Dendritic cell treated with granulocyte-macrophage colony-stimulating factor and Interleukin-4, amounts not matched to agents 40 ng/mL and 50 ng/mL, for 4 days (primary cell): ENCODE data around the gene MAN1A1.

ENCODE experiments used
- H3K27ac Mint-ChIP-seq: one replicate; pipeline ENCODE4 v1.8.0; 2022; ENCODE audit warnings: mild to moderate bottlenecking, mixed read lengths
- H3K27me3 Mint-ChIP-seq: one replicate; pipeline ENCODE4 v1.8.0; 2022; ENCODE audit warnings: mild to moderate bottlenecking, mixed read lengths
- H3K36me3 Mint-ChIP-seq: one replicate; pipeline ENCODE4 v1.8.0; 2022; ENCODE audit warnings: low read depth, mixed read lengths
- H3K4me1 Mint-ChIP-seq: one replicate; pipeline ENCODE4 v1.8.0; 2022; ENCODE audit warnings: low read depth, mixed read lengths
- H3K4me3 Mint-ChIP-seq: one replicate; pipeline ENCODE4 v1.8.0; 2022; ENCODE audit warnings: mild to moderate bottlenecking, moderate library complexity, mixed read lengths
- H3K9me3 Mint-ChIP-seq: one replicate; pipeline ENCODE4 v1.8.0; 2022; ENCODE audit warnings: mixed read lengths
- intact Hi-C: fragments of 100-400 bp; cut with micrococcal nuclease; formaldehyde crosslinking; loops from one replicate; pipeline ENCODE4 v1.15.0; 2022

Gene MAN1A1

DNA sequence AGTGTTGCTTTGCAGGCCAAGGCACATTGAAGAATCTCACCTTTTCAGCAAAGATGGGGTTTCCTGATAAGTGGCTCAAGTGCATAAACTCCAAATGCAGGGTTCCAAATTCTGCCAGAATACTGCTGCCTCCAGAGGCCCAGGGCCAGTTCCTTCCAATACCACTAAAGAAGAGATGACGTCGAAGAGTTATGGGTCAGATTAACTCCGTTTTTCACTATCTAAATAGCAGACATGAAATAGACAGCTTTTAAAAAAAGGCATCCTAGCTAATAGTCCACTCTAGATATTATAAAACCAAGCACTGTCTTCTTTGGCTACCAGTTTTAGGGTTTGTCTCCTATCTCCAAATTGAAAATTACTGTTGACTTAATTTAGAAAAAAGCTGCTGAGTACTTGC lies 144.8 kb downstream of the MAN1A1 start:
- peaks cover 35% of the 10 kb centered on the region for H3K36me3 Mint-ChIP-seq
- no peaks in the 10 kb centered on the region for H3K27me3 Mint-ChIP-seq

DNA sequence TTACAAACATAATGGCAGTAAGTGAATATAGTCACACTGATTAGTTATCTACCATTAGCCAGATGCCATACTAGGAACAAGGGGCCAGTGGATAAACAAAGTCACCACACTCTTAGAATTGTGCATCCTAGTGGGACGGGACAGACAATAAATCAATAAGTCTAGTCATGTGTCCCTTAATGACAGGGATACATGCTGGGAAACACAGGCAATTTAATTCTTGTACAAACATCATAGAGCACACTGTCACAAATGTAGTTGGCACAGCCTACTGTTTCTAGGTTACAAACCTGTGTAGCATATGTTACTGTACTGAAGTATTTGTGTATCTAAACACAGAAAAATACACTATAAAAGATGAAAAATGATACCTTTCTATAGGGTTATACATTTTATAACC lies 148.1 kb downstream of the MAN1A1 start:
- Mint-ChIP-seq H3K4me1 (peaks cover 9% of the 10 kb centered on the region), H3K9me3 (no peaks in the 10 kb centered on the region), H3K27ac (no peak overlapping the region), H3K36me3 (peaks cover 47% of the 10 kb centered on the region), H3K4me3 (no peak overlapping the region), H3K27me3 (no peaks in the 10 kb centered on the region)
- intact Hi-C loops = no loop called here

More for the DNA sequence above, 144.8 kb downstream of the MAN1A1 start:
- intact Hi-C loops = no loop called here
- Mint-ChIP-seq H3K4me1 (peaks cover 17% of the 10 kb centered on the region), H3K9me3 (no peaks in the 10 kb centered on the region), H3K27ac (no peak overlapping the region), H3K4me3 (no peak overlapping the region)

DNA sequence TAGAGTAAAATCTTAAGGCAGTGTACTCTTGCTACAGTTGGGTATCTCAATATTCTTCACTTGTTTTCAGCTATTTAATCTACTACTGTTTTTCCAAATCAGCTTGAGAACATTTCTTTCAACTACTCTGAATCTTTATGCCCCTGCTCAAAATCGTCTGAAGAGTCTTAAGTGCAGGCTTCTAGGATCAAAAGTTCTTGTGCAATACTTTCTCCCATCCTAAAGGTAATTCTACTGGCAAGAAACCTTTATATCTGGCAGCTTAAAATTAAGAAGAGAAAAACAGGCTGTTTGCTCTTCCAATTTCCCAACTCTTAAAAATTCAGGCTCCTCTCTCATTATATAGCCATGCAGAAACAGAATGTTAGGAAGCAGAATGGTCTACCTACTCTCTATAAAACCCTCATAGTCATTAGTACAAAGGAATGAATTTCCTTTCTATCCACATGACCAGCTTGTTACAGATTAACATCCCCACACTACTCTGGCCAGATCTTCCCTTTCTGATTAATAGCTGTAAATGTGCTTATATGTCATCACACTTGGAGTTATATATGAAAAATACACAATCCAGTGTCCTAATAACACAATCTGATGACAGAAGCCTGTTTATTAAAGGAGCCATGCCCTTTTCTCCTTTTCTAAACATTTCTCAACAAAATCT lies 148.9 kb downstream of the MAN1A1 start:
- Mint-ChIP-seq H3K4me3 (no peak overlapping the region), H3K4me1 (peaks cover under 1% of the 10 kb centered on the region), H3K9me3 (no peaks in the 10 kb centered on the region), H3K27me3 (no peaks in the 10 kb centered on the region), H3K27ac (no peak overlapping the region), H3K36me3 (peaks cover 55% of the 10 kb centered on the region)
- intact Hi-C loops = no loop called here

DNA sequence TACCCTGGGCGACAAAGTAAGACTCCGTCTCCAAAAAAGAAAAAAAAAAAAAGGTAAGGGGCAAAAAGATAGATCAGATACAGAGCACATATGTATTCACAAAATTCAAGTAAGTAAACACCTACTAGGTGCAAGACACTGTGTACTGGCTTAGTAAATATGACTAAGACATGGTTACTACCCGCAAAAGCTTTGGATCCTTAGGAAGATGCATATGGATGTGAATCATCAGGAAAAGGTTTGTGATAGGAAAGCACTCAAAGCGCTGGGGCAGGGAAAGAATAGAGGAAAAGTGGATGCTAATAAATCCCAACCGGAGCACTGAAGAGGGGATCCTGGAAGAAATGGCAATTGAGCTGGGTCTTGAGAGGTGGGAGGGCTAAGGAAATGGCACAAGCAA lies 152.3 kb downstream of the MAN1A1 start:
- H3K4me3 Mint-ChIP-seq = no peak overlapping the region
- no peaks in the 10 kb centered on the region for H3K27me3 Mint-ChIP-seq
- intact Hi-C loops = no loop called here
- no peaks in the 10 kb centered on the region for H3K4me1 Mint-ChIP-seq
- H3K9me3 Mint-ChIP-seq = no peaks in the 10 kb centered on the region
- no peak overlapping the region for H3K27ac Mint-ChIP-seq
- peaks cover 43% of the 10 kb centered on the region for H3K36me3 Mint-ChIP-seq

DNA sequence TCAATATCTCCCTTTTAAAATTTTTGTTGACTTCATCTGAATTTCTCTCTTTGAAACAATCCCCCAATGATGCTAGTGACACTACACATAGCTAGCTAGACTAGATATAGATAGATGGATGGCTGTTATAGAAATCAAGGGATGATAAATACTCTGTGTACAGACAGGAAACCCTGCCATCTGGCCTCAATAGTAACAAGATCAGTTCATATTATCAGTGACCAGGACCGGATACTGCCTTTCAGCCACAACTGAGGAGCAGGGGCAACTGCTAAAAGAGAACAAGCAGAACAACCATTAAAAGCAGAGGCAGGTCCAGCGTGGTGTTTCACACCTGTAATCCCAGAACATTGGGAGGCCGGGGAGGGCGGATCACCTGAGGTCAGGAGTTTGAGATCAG lies 152.8 kb downstream of the MAN1A1 start:
- H3K27ac Mint-ChIP-seq = no peak overlapping the region
- no peak overlapping the region for H3K4me3 Mint-ChIP-seq
- no peaks in the 10 kb centered on the region for H3K4me1 Mint-ChIP-seq
- H3K36me3 Mint-ChIP-seq = peaks cover 43% of the 10 kb centered on the region
- intact Hi-C loops = no loop called here
- H3K27me3 Mint-ChIP-seq = no peaks in the 10 kb centered on the region
- no peaks in the 10 kb centered on the region for H3K9me3 Mint-ChIP-seq

DNA sequence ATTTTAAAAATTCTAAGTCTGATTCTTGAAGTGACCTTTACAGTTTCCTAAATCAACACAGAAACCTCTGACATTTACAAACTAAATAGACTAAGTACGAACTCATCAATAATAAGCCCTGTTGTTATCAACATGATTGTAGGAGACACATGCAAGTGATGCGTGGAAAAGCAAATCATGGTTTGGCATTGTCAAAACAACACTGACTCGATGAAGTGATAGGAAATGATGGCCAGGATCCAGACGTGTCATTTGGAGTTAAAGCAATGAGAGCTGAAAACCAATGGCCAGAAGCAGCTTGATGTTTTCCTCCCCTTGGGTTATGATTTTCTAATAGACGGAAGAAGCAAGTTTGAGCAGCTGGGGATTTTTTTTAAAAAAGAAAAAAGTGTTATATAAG lies 153.7 kb downstream of the MAN1A1 start:
- Mint-ChIP-seq H3K27me3 (no peaks in the 10 kb centered on the region), H3K36me3 (peaks cover 37% of the 10 kb centered on the region), H3K4me1 (no peaks in the 10 kb centered on the region), H3K27ac (no peak overlapping the region), H3K4me3 (no peak overlapping the region), H3K9me3 (no peaks in the 10 kb centered on the region)
- intact Hi-C loops = no loop called here

DNA sequence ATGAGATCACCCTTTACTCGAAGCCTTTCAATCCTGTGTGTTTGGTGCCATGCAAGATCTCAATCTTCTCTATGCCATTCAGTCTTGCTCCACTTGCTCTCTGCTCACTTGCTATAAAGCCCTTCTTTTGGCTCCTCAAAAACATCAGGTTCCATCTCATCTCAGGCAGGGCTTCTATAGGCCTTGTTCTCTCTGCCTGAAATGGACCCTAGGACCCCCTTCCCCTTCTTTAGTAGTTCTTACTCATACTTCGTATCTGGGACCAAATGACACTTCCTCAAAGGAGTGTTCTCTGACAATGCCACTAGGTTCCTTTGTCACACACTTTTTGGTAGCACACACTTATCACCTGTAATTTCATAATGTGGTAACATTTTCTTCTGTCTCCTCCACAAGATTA lies 154.4 kb downstream of the MAN1A1 start:
- Mint-ChIP-seq H3K9me3 (no peaks in the 10 kb centered on the region), H3K27me3 (no peaks in the 10 kb centered on the region), H3K4me3 (no peak overlapping the region), H3K4me1 (no peaks in the 10 kb centered on the region), H3K27ac (no peak overlapping the region), H3K36me3 (peaks cover 36% of the 10 kb centered on the region)
- intact Hi-C loops = no loop called here

DNA sequence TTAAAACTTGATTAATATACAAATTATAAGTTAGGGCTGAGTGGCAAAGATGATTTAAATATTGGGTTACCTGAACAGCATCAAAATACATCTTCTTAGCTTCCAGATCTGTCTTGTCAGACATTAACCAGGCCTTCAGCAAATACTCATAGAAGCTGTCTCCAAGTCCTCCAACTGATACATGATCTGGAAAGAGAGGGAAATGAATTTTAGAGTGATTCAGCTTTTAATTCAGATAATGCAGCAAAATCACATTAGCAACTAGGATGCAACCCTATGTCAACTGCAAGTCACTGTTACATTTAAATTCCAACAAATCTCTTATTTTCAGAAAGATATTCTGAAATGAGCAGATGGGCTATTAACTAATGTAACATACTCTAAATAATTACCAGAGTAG lies 155.9 kb downstream of the MAN1A1 start:
- intact Hi-C loops = no loop called here
- Mint-ChIP-seq H3K36me3 (peaks cover 48% of the 10 kb centered on the region), H3K27me3 (no peaks in the 10 kb centered on the region), H3K27ac (no peak overlapping the region), H3K9me3 (no peaks in the 10 kb centered on the region), H3K4me1 (no peaks in the 10 kb centered on the region), H3K4me3 (no peak overlapping the region)

DNA sequence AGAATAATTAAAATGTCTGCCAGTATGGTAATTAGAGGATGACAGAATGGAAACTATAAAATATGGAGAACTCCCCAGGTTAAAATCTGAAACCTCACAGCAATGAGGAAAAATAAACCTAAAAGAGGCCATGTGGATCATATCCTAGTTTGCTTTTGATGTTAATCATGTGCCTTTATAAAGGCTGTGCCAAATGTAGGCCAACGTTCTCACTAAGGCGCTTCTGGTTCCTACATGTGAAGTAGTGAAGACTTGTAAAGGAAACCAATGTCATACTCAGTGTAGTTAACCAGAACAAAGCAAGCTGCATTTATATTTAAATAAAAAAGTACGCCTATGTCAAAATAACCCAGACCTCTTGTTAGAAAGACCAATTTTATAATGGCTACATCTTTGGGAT lies 157.4 kb downstream of the MAN1A1 start:
- Mint-ChIP-seq H3K36me3 (peaks cover 49% of the 10 kb centered on the region), H3K27ac (no peak overlapping the region), H3K9me3 (no peaks in the 10 kb centered on the region), H3K4me3 (no peak overlapping the region), H3K27me3 (no peaks in the 10 kb centered on the region), H3K4me1 (no peaks in the 10 kb centered on the region)
- intact Hi-C loops = no loop called here

DNA sequence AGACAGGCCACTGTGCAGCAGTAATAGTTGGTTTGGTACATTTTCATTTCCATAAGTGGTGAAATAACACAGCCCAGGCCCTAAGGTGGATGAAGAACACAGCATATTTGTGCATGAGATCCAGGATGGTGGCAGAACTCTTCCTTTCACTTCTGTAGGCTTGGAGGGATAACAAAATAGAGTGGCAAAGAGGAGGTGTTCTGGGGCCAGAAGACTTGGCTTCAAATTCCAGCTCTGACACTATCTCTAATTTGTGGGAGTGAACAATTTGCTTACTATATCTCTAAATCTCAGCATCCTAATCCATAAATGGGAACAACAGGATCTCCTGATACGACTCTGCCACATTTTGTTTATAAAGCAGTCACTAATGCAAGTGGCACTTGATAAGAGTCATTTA lies 159.4 kb downstream of the MAN1A1 start:
- Mint-ChIP-seq H3K4me1 (no peaks in the 10 kb centered on the region), H3K27me3 (no peaks in the 10 kb centered on the region), H3K27ac (no peak overlapping the region), H3K36me3 (peaks cover 49% of the 10 kb centered on the region), H3K4me3 (no peak overlapping the region), H3K9me3 (no peaks in the 10 kb centered on the region)
- intact Hi-C loops = no loop called here

DNA sequence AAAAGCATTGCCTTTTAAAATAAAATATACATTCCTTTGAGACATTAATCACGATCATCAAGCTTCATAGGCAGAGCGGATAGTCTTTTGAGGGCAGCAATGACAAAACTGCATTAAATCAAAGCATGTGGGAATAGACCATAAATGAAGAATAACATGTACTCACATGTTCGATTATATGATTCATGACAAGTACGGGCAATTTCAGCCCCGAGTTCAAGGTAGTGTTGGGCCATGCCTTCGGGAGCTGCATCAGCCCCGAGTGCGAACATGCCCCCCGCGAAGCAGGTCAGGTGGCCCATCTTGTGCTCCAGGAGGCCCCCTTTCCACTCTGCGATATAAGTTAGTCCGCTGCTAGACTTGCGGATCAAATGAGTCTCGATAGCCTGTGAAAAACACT lies 160.1 kb downstream of the MAN1A1 start:
- no peak overlapping the region for H3K4me3 Mint-ChIP-seq

DNA sequence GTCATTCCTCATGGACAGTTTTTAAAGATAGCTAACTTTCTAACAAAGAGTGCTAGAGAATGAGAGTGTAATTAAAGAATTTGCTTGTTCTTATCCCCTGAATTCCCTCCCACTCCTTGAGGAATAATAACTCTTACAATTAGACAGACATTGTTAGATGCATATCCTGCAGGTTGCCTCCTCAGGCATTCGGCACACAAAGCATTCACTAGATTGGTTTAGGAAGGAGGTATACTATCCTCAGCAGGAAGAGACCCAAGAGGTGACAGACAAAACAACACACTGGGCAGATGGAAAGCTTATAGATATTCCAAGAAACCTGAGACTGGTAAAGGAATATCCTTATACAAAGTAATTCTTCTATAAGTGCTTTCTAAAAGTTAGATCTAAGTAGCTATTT lies 162.0 kb downstream of the MAN1A1 start:
- H3K4me1 Mint-ChIP-seq = no peaks in the 10 kb centered on the region
- H3K27me3 Mint-ChIP-seq = no peaks in the 10 kb centered on the region
- intact Hi-C loops = no loop called here
- no peak overlapping the region for H3K27ac Mint-ChIP-seq
- H3K4me3 Mint-ChIP-seq = no peak overlapping the region
- no peaks in the 10 kb centered on the region for H3K9me3 Mint-ChIP-seq
- H3K36me3 Mint-ChIP-seq = peaks cover 60% of the 10 kb centered on the region

More for the DNA sequence above, 160.1 kb downstream of the MAN1A1 start:
- Mint-ChIP-seq H3K36me3 (peaks cover 53% of the 10 kb centered on the region), H3K27ac (no peak overlapping the region), H3K9me3 (no peaks in the 10 kb centered on the region), H3K27me3 (no peaks in the 10 kb centered on the region), H3K4me1 (no peaks in the 10 kb centered on the region)
- intact Hi-C loops = no loop called here

DNA sequence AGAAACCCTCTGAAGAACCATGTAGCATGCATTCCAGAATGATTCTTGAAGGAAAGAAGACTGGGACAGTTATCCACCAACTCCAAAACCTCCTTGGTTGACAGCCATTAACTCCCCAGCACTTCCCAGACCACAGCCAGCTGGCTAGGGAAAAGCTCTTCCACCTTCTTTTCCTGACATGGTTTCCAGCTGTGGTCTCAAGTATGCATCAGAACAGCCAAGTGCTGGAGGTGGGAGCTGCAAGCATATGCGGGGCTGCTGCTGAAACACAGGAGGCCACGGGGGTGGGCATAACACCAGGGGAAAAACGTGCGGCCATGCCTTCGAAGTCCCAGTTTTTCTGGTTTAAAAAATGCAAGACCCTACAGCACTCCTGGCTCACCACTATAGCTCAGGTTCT lies 163.1 kb downstream of the MAN1A1 start:
- intact Hi-C loops = no loop called here
- Mint-ChIP-seq H3K27ac (no peak overlapping the region), H3K27me3 (no peaks in the 10 kb centered on the region), H3K36me3 (peaks cover 71% of the 10 kb centered on the region), H3K9me3 (no peaks in the 10 kb centered on the region), H3K4me1 (no peaks in the 10 kb centered on the region), H3K4me3 (no peak overlapping the region)

DNA sequence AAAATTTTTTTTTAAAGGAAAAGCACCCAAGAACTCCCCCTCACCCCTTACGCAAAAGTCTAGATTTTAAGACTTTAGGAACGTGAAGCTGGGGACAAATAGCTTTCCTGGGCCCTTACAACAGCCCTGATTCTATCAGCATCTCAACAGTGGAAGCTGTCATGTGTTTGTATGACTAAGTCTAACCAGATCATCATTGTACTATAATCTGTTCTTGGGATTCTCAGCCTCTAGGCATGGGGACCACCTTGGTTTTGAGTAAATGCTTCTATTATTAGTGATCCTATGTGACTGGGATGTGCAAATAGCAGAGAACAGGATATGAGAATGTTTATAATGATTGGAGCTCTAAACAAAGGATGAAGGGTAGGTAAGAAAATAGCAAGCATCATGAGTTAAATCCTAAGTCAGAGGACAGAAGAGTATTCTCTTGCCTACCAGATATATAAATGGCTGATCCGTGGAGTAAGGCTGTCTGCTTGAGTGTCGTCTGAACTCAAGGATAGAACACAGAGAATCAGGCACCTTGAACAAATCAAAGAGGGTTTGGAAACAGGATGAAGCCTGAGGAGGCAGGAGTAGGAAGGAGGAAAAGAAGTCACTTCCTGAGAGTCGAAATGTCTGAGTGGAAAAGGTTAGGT lies 165.4 kb downstream of the MAN1A1 start:
- H3K36me3 Mint-ChIP-seq = peaks cover 74% of the 10 kb centered on the region
- H3K4me3 Mint-ChIP-seq = no peak overlapping the region
- no peaks in the 10 kb centered on the region for H3K4me1 Mint-ChIP-seq
- intact Hi-C loops = no loop called here
- H3K27ac Mint-ChIP-seq = no peak overlapping the region
- no peaks in the 10 kb centered on the region for H3K9me3 Mint-ChIP-seq
- no peaks in the 10 kb centered on the region for H3K27me3 Mint-ChIP-seq

DNA sequence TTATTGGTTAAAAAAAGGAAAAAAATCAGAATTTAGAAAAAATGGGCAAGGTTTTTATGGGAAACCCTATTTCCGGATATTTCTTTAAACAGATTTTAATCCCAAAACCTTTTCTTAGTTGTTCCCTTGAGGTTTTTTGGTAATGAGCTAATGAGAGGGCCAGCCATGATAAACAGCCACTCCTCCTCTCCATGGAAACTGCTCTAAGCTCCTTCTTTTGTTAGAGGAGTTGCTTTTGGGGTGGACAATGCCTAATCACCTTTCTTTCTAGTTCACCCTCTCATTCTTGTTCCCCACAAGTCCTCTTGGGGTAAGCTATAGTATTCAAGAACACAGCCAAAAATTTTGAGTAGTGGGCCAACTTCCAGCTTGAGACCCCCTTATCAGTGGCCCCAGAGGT lies 166.1 kb downstream of the MAN1A1 start:
- H3K4me3 Mint-ChIP-seq = no peak overlapping the region
- H3K4me1 Mint-ChIP-seq = no peaks in the 10 kb centered on the region
- no peak overlapping the region for H3K27ac Mint-ChIP-seq
- intact Hi-C loops = no loop called here
- H3K9me3 Mint-ChIP-seq = no peaks in the 10 kb centered on the region
- H3K27me3 Mint-ChIP-seq = no peaks in the 10 kb centered on the region
- H3K36me3 Mint-ChIP-seq = peaks cover 72% of the 10 kb centered on the region
